Calu3 (cell line): ENCODE data around the gene TTC33. TPM values are rescaled to one million over a fixed set of nuclear protein-coding genes. Genes with fewer than 3 reads are reported as not detected.
"Not testable (repeated sequence)": the region's sequence is repeated elsewhere in the genome, so short reads cannot be mapped to it uniquely, and the experiment has no call there.

Experiments
- BruUV-seq: library from RNA; stranded (reverse); fragments of 400-500 nt; replicated peaks from 2 replicates; lab custom pipeline; 2021; lab: Mats Ljungman, UMichigan
- CTCF ChIA-PET: fragments of 300-600 bp; sonication (Branson Sonifier 250); formaldehyde crosslinking; loops from one replicate; lab custom pipeline; 2022; ENCODE audit warnings: antibody characterized with exemption; lab: Charles Lee
- DNase-seq: peaks from one replicate; pipeline ENCODE4 v3.0.0; 2022
- H3K27ac Mint-ChIP-seq: one replicate; pipeline ENCODE4 v1.8.0; 2022; ENCODE audit warnings: mixed read lengths; ENCODE audit not compliant: unreplicated experiment
- H3K27me3 Mint-ChIP-seq: one replicate; pipeline ENCODE4 v1.8.0; 2022; ENCODE audit warnings: mixed read lengths; ENCODE audit not compliant: unreplicated experiment
- H3K36me3 Mint-ChIP-seq: one replicate; pipeline ENCODE4 v1.8.0; 2022; ENCODE audit warnings: mild to moderate bottlenecking, moderate library complexity, mixed read lengths; ENCODE audit not compliant: insufficient read depth, unreplicated experiment
- H3K4me1 Mint-ChIP-seq: one replicate; pipeline ENCODE4 v1.8.0; 2022; ENCODE audit warnings: mild to moderate bottlenecking, low read depth, mixed read lengths; ENCODE audit not compliant: unreplicated experiment
- H3K4me3 Mint-ChIP-seq: one replicate; pipeline ENCODE4 v1.8.0; 2022; ENCODE audit warnings: mild to moderate bottlenecking, low read depth, moderate library complexity, mixed read lengths; ENCODE audit not compliant: unreplicated experiment
- H3K9me3 Mint-ChIP-seq: one replicate; pipeline ENCODE4 v1.8.0; 2022; ENCODE audit warnings: low read depth, mixed read lengths; ENCODE audit not compliant: unreplicated experiment
- CTCF ChIP-seq: fragments of 200-600 bp; IDR thresholded peaks from one replicate; pipeline ENCODE4 v1.8.0; 2022; ENCODE audit warnings: antibody characterized with exemption; ENCODE audit not compliant: unreplicated experiment
- intact Hi-C: fragments of 100-400 bp; cut with micrococcal nuclease; formaldehyde crosslinking; loops from one replicate; pipeline ENCODE4 v1.10.0; 2022; ENCODE audit not compliant: unreplicated experiment
- total RNA-seq: library from RNA; stranded (reverse); gene quantifications from 2 replicates; pipeline ENCODE4 v1.2.3, GENCODE V29; 2022

TTC33 gene
- total RNA-seq, 1 experiment from 2014 or later: 11.3 TPM

GRCh38 chr5:40792691-40793090, 36.9 kb upstream of the TTC33 start:
- BruUV-seq, intact Hi-C loops, H3K27ac Mint-ChIP-seq: not testable (repeated sequence)

DNA sequence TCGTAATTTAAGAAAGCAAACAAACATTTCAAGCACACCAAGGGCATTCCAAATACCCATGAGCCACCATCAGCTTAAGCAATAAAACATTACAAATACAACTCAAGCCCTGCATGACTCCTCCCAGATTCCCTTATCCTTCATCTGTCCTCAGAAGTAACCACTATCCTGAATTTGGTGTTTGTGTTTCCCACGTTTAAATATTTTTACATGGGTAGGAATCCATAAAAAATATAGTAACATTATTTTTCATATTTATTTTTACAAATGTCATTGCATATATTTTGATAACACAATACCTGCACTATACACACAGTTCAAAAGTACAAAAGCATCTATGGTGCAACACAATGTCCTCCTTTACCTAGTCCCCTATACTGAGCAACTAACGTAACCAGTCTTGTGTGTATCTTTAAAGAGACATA, 36.0 kb upstream of the TTC33 start:
- H3K4me3 Mint-ChIP-seq: no peak overlapping the region

More at GRCh38 chr5:40792691-40793090, 36.9 kb upstream of the TTC33 start:
- CTCF ChIA-PET, H3K4me3 Mint-ChIP-seq, H3K9me3 Mint-ChIP-seq, DNase-seq, H3K27me3 Mint-ChIP-seq: not testable (repeated sequence)
- Mint-ChIP-seq H3K36me3 (peaks cover 45% of the 10 kb centered on the region), H3K4me1 (peaks cover 10% of the 10 kb centered on the region)

GRCh38 chr5:40790947-40791593, 35.3 kb upstream of the TTC33 start:
- no peaks in the 10 kb centered on the region for H3K27me3 Mint-ChIP-seq
- DNase-seq: no peak
- TF ChIP-seq CTCF: no peak
- H3K4me1 Mint-ChIP-seq: peaks cover 15% of the 10 kb centered on the region
- H3K9me3 Mint-ChIP-seq: no peaks in the 10 kb centered on the region
- CTCF ChIA-PET: interaction anchor here (0.6 to 0.7 kb wide), 2 partner anchors 21 to 52 kb away, joined by 6 read pairs; no protein-coding TSS in a partner anchor
- intact Hi-C loops: no loop called here
- no TSS peak for BruUV-seq
- peak overlapping the region; percentile 33 for H3K4me3 Mint-ChIP-seq
- peaks cover 29% of the 10 kb centered on the region for H3K36me3 Mint-ChIP-seq
- peak overlapping the region; percentile 70 for H3K27ac Mint-ChIP-seq

More for the DNA sequence above, 36.0 kb upstream of the TTC33 start:
- no peaks in the 10 kb centered on the region for H3K27me3 Mint-ChIP-seq
- no peaks in the 10 kb centered on the region for H3K9me3 Mint-ChIP-seq
- intact Hi-C loops: no loop called here
- TF ChIP-seq CTCF: no peak
- no peak overlapping the region for H3K27ac Mint-ChIP-seq
- CTCF ChIA-PET: no interaction called here
- H3K36me3 Mint-ChIP-seq: peaks cover 35% of the 10 kb centered on the region
- peaks cover 10% of the 10 kb centered on the region for H3K4me1 Mint-ChIP-seq
- no TSS peak for BruUV-seq
- no peak for DNase-seq

DNA sequence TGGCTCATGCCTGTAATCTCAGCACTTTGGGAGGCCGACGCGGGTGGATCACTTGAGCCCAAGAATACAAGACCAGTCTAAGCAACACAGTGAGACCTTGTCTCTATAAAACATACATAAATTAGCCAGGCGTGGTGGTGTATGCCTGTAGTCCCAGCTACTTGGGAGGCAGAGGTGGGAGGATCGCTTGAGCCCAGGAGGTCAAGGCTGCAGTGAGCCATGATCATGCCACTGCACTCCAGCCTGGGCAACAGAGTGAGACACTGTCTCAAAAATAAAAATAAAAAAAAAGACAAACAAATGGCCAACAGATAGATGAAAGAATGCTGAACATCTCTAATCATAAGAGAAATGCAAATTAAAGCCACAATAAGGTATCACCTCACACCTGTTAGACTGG, 33.2 kb upstream of the TTC33 start:
- H3K27me3 Mint-ChIP-seq: not testable (repeated sequence)

DNA sequence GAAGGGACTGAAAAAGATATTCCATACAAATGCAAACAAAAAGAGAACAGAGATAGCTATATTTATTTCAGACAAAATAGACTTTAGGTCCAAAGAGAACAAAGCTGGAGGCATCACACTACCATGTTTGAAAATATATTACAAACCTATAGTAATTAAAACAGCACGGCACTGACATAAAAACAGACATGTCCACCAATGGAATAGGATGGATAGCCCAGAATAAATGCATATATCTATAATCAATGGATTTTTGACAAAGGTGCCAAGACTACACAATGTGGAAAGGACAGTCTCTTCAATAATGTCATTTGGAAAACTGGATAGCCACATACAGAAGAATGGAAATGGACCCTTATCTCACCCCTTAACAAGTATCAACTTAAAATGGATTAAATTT, 32.2 kb upstream of the TTC33 start:
- no peaks in the 10 kb centered on the region for H3K27me3 Mint-ChIP-seq
- no peaks in the 10 kb centered on the region for H3K9me3 Mint-ChIP-seq
- intact Hi-C loops: no loop called here
- peaks cover 14% of the 10 kb centered on the region for H3K36me3 Mint-ChIP-seq
- peaks cover 34% of the 10 kb centered on the region for H3K4me1 Mint-ChIP-seq
- TF ChIP-seq CTCF: no peak
- no peak overlapping the region for H3K27ac Mint-ChIP-seq
- no TSS peak for BruUV-seq
- DNase-seq: no peak
- CTCF ChIA-PET: no interaction called here
- no peak overlapping the region for H3K4me3 Mint-ChIP-seq

More for the DNA sequence above, 33.2 kb upstream of the TTC33 start:
- H3K27ac Mint-ChIP-seq, H3K4me3 Mint-ChIP-seq, CTCF ChIA-PET, H3K9me3 Mint-ChIP-seq, BruUV-seq, DNase-seq, intact Hi-C loops: not testable (repeated sequence)
- Mint-ChIP-seq H3K36me3 (peaks cover 23% of the 10 kb centered on the region), H3K4me1 (peaks cover 31% of the 10 kb centered on the region)

DNA sequence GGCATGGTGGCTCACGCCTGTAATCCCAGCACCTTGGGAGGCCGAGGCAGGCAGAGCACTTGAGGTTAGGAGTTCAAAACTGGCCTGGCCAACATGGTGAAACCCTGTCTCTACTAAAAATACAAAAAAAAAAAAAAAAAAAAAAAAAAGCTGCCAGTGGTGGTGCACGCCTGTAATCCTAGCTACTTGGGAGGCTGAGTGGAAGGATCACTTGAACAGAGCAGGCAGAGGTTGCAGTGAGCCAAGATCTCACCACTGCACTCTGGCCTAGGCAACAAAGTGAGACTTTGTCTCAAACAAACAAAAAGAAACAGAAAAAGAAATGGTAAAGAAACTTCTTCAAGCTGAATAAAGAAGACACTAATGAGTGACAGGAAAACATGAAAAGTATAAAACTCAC, 30.9 kb upstream of the TTC33 start:
- DNase-seq, H3K9me3 Mint-ChIP-seq, H3K4me3 Mint-ChIP-seq, intact Hi-C loops, H3K27me3 Mint-ChIP-seq, BruUV-seq, H3K27ac Mint-ChIP-seq: not testable (repeated sequence)
- Mint-ChIP-seq H3K4me1 (peaks cover 44% of the 10 kb centered on the region), H3K36me3 (peaks cover 13% of the 10 kb centered on the region)
- CTCF ChIA-PET: interaction anchor here (0.7 kb wide), 1 partner anchor 12 kb away, joined by 7 read pairs; no protein-coding TSS in a partner anchor
